Non-pigmented ciliary epithelial cell (primary cell): ENCODE data around the gene FBXO47.
"Not testable (repeated sequence)": the region's sequence is repeated elsewhere in the genome, so short reads cannot be mapped to it uniquely, and the experiment has no call there.

Source experiments
- DNase-seq: peaks from one replicate; pipeline ENCODE4 v3.0.0-alpha.2; 2010; ENCODE audit warnings: low read depth

FBXO47 gene

DNA sequence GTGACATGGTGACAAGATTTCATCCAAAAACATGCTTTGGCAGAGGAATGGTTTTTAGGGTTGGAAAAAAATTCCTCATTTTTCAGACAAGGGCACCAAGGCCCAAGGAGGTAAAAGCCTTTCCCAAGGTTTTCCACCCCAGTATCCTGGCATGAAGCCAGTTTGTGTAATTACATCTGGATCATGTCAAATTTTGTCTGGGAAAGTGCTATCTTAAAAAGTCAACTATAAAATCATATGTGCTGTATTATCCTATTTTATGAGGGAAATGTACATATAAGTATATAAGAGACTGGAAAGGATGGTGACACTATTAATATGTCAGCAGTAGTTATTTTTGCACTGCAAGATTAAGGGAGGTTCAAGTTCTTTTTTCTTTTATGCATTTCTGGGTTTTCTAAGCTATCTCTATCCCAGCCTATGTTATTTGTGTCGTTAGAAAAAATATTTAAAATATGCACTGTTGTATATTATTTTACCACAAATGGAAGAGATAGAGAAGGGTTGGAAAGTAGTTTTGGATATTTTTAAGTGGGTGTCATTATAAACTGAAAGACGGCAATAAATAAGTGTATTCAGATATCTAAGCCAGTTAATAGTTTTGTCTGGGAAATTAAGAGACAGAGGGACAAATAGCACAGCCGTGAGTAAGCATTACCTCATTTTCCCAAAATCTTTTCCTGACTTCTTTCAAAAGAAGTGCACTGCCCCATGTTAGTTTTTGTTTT, 13.5 kb upstream of the FBXO47 start:
- DNase-seq, result no peak

DNA sequence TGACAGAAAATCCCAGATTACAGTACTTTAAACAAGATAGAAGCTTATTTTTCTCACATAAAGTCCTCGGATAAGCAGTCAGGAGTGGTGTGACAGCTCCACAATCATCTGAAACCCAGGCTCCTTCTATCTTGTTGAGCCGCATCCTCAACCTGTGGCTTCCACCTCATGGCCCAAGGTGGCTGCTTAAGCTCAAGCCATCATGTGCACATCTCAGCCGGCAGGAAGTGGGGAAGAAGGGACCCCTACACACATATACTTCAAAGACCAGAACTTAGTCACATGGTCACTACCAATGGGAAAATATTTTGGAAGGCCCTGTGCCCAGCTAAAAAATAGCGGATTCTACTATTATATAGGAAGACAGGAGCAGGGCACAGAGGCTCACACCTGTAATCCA, 11.0 kb upstream of the FBXO47 start:
- DNase-seq, result no peak

DNA sequence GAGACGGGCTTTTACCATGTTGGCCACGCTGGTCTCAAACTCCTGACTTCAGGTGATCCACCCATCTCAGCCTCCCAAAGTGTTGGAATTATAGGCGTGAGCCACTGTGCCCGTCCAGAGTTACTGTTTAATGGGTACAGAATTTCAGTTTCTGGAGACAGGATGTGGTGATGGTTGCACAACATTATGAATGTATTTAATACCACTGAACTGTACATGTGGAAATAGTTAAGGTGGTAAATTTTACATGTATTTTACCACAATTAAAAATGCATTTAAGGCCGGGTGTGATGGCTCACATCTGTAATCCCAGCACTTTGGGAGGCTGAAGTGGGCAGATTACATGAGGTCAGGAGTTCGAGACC, 9.0 kb upstream of the FBXO47 start:
- DNase-seq, result not testable (repeated sequence)

DNA sequence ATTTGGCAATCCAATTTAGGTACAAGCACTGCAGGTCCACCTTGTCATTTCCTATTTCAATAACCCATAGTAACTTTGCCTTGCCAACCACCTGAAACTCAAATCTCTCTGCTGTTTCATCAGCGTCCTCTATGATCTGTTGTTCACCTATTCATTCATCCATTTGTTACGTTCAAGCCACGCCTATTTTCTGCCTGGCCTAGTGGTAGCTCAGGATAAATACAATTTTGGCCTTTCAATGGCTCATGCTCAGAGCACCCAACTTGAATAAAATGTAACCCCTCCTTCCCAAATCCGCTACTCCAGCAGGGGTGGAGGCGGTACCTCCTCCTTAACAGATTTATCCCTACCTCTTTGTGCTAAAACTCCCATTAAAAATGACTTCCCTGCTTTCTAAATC, 3.6 kb upstream of the FBXO47 start:
- no peak for DNase-seq

DNA sequence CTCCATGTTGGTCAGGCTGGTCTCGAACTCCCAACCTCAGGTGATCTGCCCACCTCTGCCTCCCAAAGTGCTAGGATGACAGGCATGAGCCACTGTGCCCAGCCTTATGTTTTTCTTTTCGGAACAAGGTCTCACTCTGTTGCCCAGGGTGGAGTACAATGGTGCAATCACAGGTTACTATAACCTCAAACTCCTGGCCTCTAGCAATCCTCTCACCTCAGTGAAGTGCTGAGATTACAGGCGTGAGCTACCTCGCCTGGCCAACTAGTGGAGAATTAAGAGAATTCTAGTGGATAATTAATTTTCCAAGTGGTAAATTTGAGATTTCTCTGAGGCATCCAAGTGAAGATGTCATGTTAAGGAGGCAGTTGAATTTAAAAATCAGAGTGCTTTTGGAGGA, 2.9 kb upstream of the FBXO47 start:
- no peak for DNase-seq

DNA sequence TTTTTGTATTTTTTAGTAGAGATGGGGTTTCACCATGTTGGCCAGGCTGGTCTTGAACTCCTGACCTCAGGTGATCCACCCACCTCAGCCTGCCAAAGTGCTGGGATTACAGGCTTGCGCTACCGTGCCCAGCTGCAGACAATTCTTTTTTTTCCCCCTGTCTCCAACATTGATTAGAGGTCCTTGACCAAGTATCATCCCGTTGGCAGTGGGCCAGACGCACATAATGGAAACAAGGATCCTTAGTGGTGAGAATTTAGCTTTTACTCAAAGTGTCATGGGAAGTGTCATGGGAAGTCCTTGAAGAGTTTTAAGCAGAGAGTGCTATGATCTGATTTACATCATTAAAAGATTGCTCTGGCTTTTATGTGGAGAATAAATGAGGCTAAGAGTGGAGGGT, 2.1 kb upstream of the FBXO47 start:
- no peak for DNase-seq

DNA sequence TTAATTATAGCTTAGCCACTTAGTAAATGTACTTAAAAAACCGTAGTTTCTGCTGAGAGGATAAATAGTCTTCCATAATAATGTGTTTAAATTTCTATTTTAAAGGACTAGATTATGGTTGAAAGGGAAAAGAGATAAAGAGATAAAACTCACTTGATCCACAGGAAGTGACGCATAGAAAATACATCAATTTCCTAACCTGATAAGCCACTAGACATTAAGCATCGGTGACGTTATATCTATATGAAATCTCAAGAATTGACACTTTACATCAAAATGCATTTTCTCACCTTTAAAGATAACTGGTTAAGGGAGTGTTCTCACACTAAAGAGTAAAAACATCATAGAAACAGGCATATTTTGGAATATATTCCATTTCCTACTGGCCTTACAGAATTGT, 5.8 kb downstream of the FBXO47 start:
- DNase-seq, result no peak

DNA sequence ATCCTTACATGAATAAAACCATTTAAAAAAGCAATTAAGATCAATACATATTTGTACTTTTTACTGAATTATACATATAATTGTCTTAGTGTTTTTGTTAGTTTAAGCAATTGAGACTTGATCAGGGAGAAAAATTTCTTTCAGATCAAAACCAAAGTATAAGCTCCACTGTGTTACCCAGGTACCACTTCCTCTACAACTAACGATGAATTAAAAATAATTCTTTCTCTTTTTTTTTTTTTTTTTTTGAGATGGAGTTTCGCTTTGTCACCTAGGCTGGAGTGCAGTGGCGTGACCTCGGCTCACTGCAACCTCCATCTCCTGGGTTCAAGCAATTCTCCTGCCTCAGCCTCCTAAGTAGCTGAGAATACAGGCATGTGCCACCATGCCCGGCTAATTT, 6.8 kb downstream of the FBXO47 start:
- DNase-seq, result no peak

DNA sequence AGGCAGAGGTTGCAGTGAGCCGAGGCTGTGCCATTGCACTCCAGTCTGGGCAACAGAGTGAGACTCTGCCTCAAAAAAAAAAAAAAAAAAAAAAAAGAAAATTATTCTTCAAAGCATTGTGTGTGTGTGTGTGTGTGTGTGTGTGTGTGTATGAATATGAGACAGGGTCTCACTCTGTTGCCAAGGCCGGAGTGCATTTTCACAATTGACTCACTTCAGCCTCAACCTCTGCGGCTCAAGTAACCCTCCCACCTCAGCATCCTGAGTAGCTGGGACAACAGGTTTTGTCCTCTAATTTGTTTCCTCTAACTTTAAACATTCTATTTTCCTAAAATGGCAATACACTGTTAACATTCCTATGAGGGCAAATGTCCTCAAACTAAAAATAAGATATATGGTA, 7.7 kb downstream of the FBXO47 start:
- DNase-seq, result no peak

DNA sequence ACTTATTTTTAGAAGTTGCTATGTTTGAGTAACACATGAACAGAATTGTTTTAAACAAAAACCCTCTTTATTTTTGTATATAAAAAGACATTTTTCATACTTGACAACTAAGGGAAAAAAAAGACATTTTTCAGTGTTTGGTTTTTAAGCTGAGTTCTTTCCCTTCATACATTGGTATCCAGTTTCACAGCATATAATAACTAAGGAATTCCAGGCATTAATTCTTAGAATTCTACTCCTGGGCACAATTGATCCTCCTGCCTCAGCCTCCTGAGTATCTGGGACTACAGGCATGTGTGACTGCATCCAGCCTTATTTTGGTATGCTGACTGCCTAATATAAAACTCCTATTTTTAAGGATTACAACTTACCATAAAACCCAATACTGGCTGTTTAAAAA, 8.4 kb downstream of the FBXO47 start:
- no peak for DNase-seq

DNA sequence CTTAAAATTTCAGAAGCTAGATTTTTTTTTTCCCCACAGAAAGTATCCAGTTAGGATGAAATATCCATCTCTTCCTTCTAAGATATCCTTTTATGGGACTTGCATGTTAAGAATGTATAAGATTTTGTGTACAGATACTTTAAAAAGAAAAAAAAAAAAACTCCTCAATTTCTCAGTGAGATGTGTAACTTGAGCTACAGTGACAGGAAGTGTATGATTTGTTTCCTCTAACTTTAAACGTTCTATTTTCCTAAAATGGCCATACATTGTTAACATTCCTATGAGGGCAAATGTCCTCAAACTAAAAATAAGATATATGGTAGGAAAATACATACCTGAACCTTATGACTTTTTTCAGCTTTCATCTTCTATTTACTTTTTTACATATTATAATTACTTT, 8.9 kb downstream of the FBXO47 start:
- DNase-seq, result no peak

DNA sequence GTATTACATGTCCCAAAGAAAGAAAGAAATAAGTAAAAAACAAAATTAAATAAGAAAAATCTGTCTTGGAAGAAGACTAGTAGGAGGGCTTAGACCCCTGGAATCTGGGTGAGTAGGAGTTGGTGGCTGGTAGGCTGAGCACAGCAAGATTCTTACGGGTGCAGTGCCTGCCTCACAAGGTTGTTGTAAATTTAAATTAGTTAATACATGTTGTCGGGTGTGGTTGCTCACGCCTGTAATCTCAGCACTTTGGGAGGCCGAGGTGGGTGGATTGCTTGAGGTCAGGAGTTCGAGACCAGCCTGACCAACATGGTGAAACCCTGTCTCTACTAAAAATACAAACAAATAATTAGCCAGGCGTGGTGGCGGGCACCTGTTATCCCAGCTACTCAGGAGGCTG, 13.4 kb downstream of the FBXO47 start:
- not testable (repeated sequence) for DNase-seq

DNA sequence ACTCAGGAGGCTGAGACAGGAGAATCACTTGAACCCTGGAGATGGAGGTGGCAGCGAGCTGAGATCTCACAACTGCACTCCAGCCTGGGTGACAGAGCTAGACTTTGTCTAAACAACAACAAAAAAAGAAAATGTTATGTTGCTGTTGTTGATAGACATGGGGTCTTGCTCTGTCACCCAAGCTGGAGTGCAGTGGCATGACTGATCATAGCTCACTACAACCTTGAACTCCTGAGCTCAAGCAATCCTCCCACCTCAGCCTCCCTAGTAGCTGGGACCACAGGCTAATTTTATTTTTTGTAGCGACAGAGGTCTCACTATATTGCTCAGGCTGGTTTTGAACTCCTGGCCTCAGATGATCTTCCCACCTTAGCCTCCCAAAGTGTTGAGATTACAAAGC, 20.0 kb downstream of the FBXO47 start:
- no peak for DNase-seq

DNA sequence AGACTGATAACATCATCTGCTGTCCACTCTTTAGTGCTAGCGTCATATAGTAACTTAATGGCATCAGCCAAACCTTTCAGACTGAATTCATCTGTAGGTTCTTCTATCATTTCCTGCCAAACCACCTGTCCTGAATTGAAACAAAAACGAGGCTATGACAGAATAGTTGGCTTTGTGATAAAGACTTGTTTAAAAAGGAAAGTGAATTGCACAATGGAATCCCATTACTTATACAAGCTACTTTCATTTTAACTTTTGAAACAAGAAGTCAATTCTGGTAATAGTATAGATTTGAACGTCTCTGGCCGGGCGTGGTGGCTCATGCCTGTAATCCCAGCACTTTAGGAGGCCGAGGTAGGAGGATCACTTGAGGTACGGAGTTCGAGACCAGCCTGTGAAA, 23.6 kb downstream of the FBXO47 start:
- DNase-seq, result no peak

DNA sequence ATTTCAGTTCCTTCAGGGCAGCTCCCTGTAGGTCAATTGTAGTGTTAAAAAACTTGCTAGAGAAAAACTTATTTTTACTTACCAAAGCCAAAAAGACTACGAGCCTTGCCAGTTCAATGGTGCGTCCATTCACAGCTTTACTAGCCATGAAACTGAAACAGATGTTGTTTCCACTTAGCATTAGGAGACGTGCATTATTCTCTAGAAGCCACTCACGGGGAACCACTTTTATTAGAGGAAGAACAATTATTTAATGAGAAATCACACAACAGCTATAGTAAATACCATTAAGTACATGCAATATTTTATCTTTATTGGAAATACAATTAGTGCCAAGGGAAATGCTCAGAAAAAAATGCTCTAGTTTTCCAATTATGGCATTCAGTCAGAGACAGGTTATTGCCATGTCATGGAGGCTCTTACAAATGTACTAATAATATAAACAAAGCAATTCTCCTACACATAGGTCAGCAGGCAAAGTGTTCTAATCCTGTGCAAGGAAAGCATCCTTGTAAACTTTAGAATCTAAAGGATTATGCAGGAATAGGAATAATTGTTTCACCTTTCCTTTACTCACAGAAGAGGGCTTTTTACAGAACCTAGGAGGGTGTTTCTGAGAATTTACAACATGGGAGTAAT, 24.4 kb downstream of the FBXO47 start:
- no peak for DNase-seq

DNA sequence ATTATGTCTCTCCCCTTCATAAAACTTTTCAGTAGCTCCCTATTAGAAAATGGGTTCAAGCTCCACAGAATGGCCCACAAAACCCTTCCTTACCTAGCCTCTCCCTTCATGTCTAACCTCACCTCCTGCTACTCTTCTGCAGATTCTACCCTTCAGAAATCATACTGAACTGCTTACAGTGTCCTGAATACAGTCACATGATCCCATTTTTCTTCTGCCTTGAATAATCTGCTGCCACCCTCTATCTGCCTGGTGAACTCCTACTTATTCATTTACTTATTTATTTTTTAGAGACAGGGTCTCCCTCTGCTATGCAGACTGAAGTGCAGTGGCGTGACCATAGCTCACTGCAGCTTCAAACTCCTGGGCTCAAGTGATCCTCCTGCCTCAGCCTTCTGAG, 26.8 kb downstream of the FBXO47 start:
- no peak for DNase-seq

DNA sequence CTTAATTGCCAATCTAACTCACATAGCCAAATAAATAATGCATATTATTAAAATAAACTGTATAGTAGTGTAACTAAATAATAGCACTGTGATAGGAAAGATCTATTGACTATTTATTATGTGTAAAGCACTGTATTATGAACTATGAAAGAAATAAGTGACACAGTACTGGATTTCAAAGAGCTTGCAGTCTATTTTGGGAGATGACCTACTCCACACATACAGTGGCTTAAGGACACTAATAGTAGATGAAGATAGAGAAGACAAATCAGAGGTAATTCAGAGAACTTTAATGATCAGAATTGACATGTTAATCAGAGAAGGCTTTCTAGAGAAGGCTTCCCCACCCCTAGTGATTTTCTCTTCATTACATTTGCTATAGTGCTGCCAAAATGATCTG, 27.2 kb downstream of the FBXO47 start:
- no peak for DNase-seq

DNA sequence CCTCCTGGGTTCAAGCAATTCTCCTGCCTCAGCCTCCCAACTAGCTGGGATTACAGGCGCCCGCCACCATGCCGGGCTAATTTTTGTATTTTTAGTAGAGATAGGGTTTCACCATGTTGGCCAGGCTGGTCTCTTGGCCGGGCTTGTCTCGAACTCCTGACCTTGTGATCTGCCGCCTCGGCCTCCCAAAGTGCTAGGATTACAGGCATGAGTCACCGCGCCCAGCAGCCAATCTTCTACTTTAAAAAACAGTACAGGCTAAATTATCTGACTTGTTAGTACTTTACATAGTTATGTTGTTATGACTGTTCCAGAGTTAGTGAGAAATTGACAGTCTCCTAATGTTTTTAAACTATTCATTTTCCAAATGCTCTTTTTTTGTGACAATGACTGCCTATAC, 33.2 kb downstream of the FBXO47 start:
- not testable (repeated sequence) for DNase-seq

DNA sequence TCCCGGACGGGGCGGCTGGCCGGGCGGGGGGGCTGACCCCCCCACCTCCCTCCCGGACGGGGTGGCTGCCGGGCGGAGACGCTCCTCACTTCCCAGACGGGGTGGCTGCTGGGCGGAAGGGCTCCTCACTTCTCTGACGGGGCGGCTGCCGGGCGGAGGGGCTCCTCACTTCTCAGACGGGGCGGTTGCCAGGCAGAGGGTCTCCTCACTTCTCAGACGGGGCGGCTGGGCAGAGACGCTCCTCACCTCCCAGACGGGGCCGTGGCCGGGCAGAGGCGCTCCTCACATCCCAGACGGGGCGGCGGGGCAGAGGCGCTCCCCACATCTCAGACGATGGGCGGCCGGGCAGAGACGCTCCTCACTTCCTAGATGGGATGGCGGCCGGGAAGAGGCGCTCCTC, 36.4 kb downstream of the FBXO47 start:
- not testable (repeated sequence) for DNase-seq

DNA sequence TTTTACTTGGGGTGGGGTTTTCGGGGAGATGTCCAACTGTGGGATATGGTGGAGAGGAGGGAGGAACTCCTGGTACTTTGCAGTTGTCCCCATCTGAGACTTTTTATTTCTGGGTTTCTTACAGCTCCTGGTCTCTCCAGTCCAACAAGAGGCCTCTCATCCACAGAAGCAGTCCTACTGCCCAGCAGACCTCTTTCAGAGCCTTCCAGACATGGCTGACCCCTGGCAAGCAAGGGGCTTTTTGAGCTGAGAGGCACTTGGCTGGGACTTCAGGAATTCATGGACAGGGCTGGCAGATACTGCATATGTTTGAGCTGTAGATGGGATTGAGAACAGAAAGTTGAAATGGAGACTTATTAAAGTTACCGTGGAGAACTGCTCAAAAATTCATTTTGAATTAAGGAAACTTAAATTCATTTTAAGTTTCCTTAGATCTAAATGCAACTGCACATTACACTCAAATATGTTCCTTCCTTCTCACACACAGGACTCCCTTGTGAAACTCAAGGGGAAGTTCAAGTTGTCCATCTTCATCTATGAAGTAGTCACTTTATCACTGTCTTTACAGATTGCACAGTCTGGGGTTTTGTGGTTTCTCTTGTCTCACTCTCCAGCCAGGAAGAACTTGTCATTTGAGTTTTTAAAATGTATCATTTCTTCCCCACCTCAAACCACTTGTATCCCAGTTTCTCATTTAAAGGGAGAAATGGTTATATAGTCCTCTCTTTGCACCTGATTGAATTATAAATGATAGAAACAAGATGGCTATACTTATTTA, 40.7 kb downstream of the FBXO47 start:
- DNase-seq, result no peak

DNA sequence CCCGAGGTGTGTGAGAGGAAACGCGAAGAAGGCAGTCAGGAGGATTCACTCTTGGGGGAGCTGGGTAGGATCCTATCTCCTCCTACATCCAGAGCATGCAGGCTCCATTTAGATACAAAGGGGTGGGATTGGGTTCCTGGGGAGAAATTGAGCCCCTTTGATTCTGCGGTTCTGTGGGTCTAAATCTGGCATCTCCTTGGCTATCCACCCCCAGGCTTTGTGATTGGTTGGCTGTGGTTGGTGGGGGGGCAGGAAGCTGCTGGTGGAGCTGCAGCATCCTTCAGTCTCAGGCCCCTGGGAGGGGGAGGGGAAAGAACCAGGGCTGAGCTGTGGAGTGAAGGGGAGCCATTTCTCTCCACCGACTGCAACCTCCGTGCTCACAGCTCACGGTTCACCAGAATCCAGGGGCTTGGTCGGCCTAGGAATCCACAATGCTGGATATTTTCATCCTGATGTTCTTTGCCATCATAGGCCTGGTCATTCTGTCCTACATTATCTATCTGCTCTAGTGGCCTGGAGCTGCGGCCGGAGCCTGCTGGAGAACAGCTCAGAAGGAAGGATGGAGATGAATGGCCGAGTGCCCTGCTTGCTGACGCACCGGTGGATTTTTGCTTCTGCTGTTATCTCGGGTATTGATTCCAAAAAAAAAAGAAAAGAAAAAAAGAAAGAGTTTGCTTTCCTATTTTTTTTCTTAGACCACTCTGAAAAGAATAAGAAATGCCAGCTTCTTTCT, 41.8 kb downstream of the FBXO47 start, which contains the start of gene LASP1NB:
LASP1NB (plus strand) TSS at position 352 of the 733 bp plus-strand sequence.
- DNase-seq, result no peak

DNA sequence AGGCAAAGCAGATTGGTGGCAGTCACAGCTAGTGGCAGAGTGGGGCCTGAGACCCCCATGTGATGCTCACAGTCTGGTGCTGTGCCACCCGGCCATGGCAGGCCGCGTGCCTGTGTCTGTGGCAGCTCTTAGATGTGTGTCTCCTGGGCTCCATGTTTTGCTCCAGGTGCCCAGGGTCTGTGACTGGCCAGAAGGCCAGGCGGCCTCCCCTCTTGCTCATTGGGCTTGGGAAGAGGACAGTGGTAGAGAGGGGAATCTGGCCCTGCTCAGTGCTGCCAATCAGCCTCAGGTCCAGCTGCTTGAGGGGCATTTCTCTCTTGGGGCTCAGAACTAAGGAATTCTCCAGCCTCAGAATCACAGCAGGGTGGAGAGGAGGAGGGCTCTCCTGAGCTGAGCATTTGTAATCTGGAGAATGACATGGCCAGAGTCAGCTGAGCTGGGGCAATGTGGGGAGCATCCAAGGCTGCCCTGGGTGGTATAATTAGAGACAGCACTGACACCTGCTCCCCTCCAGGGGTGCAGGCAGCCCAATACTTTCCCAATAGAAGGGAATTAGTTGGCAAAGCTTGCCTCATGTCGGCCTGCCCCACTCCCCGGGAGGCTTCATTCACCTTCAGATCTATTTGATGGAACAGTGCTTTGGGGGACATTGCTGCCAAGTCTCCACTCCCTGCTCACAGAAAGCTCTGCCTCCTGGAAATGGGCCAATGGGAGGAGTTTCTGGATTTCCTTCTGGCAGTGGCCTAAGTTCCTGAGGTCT, 44.5 kb downstream of the FBXO47 start:
- no peak for DNase-seq
